AG04450 (cell line): Measurements from ENCODE around the gene BLACAT1. TPM values are rescaled to one million over a fixed set of nuclear protein-coding genes. Genes with fewer than 3 reads are reported as not detected.

Experiments used
- CTCF ChIA-PET: fragments of 300-600, 350-600 bp; formaldehyde crosslinking; extraction: SDS; loops from one replicate; lab custom pipeline; 2022; ENCODE audit warnings: antibody characterized with exemption, inconsistent platforms; lab: Charles Lee
- POLR2A ChIA-PET: fragments of 350-600 bp; formaldehyde crosslinking; extraction: SDS; loops from one replicate; lab custom pipeline; 2021; ENCODE audit warnings: antibody characterized with exemption, inconsistent platforms; lab: Yijun Ruan, JAX
- DNase-seq: peaks from one replicate; pipeline ENCODE4 v3.0.0-alpha.2; 2011; ENCODE audit warnings: low read depth, low spot score
- H3K27ac ChIP-seq: one replicate; pipeline ENCODE4 v1.5.1; 2012; ENCODE audit warnings: low read depth, low read length, control low read depth
- H3K27me3 ChIP-seq: one replicate; pipeline ENCODE4 v1.6.0; 2012; ENCODE audit warnings: low read length; ENCODE audit not compliant: control insufficient read depth, insufficient read depth
- H3K4me3 ChIP-seq: 2 replicates; pipeline ENCODE4 v1.5.1; 2011; ENCODE audit warnings: mild to moderate bottlenecking, low read depth, low read length, control low read depth
- H3K9me3 ChIP-seq: 2 replicates; pipeline ENCODE4 v1.5.1; 2012; ENCODE audit warnings: low read length; ENCODE audit not compliant: control insufficient read depth, insufficient read depth
- CTCF ChIP-seq: IDR thresholded peaks from 2 replicates; pipeline ENCODE4 v1.5.1; 2011; ENCODE audit warnings: low read depth, low read length, control low read depth, inconsistent platforms
- polyA plus RNA-seq: library from polyadenylated mRNA; depleted of rRNA; stranded (reverse); fragments of >200 nt; gene quantifications from 2 replicates; pipeline ENCODE4 v1.2.3, GENCODE V29; 2011

Gene BLACAT1
- polyA plus RNA-seq, 1 experiment, result 0.06 TPM

GRCh38 chr1:205429762-205430695 lies 25.8 kb downstream of the BLACAT1 start:
- ChIA-PET CTCF (interaction anchor here (0.6 to 3.0 kb wide), 42 partner anchors 9 to 340 kb away, joined by 3 to 43 read pairs (median 5); partner anchors contain the start of genes BLACAT1, KLHDC8A and LEMD1), POLR2A (no interaction called here)
- peaks cover 37% of the 10 kb centered on the region for H3K27me3 ChIP-seq
- no peak overlapping the region for H3K27ac ChIP-seq
- no peak for TF ChIP-seq CTCF
- H3K9me3 ChIP-seq, result no peaks in the 10 kb centered on the region
- peak overlapping the region; percentile 66 for H3K4me3 ChIP-seq
- DNase-seq, result no peak

GRCh38 chr1:205424901-205425600 lies 30.8 kb downstream of the BLACAT1 start:
- Histone ChIP-seq H3K27ac (no peak overlapping the region), H3K4me3 (no peak overlapping the region), H3K27me3 (peaks cover 59% of the 10 kb centered on the region), H3K9me3 (no peaks in the 10 kb centered on the region)
- ChIA-PET CTCF (interaction anchor here (1.6 to 2.1 kb wide), 2 partner anchors 13 to 99 kb away, joined by 5 to 8 read pairs; no protein-coding TSS in a partner anchor), POLR2A (no interaction called here)
- no peak for TF ChIP-seq CTCF
- DNase-seq, result no peak

- no peak for TF ChIP-seq CTCF
- ChIA-PET POLR2A (no interaction called here), CTCF (interaction anchor here (0.8 to 1.6 kb wide), 6 partner anchors 16 to 234 kb away, joined by 3 to 5 read pairs (median 4); no protein-coding TSS in a partner anchor)
- Histone ChIP-seq H3K9me3 (no peaks in the 10 kb centered on the region), H3K27ac (no peak overlapping the region), H3K27me3 (peaks cover 68% of the 10 kb centered on the region), H3K4me3 (no peak overlapping the region)
- DNase-seq, result no peak
These were observed 31.9 kb downstream of the BLACAT1 start for GRCh38 chr1:205423814-205424399.

GRCh38 chr1:205422993-205423642 lies 32.7 kb downstream of the BLACAT1 start:
- H3K4me3 ChIP-seq, result no peak overlapping the region
- H3K9me3 ChIP-seq, result no peaks in the 10 kb centered on the region
- ChIA-PET POLR2A (no interaction called here), CTCF (interaction anchor here (0.8 to 1.5 kb wide), 5 partner anchors 17 to 235 kb away, joined by 3 to 5 read pairs (median 4); no protein-coding TSS in a partner anchor)
- DNase-seq, result no peak
- H3K27ac ChIP-seq, result no peak overlapping the region
- H3K27me3 ChIP-seq, result peaks cover 72% of the 10 kb centered on the region
- TF ChIP-seq CTCF, result no peak; the same call in 1 of the 2 replicates
